ENCODE measurements around the gene WIPI1.

The WIPI1 gene

DNA sequence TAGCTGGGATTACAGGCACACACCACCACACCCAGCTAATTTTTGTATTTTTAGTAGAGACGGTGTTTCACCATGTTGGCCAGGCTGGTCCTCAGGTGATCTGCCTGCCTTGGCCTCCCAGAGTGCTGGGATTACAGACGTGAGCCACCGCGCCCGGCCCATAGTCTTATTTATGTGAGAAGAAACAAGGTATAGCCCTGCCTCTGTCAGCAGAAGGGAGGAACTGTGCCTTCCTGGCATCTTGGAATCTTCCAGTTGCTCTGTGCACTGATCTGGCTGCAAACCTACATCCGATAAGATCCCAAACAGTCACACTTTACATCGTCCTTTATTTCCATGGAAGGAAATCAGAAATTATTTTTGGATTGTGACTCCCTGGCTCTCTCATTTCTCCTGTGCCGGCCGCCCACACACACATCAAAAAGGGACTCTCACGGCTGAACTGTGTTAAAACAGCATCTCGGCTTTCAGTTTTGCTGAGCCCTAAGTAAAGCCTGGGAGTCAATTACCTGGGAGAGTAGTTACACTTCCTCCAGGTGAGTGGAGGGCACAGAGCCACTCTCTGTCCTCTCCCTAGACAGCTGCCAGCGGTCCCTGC lies 23.3 kb downstream of the WIPI1 start:
- Histone ChIP-seq H3K18ac (ENCODE audit: low read length) (no peak overlapping the region), H3K9ac (ENCODE audit: low read depth, low read length, poor library complexity) (no peak overlapping the region), H2BK120ac (ENCODE audit: low read depth, low read length) (no peak overlapping the region), H4K91ac (ENCODE audit: low read depth, low read length, poor library complexity) (no peak overlapping the region), H3K27me3 (ENCODE audit: control insufficient read depth in 3 of 3, insufficient read depth in 3 of 3, low read depth in 1 of 3, low read length in 3 of 3) (no peaks in the 10 kb centered on the region), H3K27ac (replicated peaks; ENCODE audit: low read length) (no peak overlapping the region), H3K4me3 (ENCODE audit: low read length in 2 of 2) (no peak overlapping the region), H2AFZ (ENCODE audit: low read length) (no peak overlapping the region), H2BK12ac (ENCODE audit: low read length) (no peak overlapping the region), H3K4ac (ENCODE audit: low read length) (no peak overlapping the region), H2BK5ac (ENCODE audit: low read length) (no peak overlapping the region), H3K79me1 (ENCODE audit: low read depth, low read length) (no peaks in the 10 kb centered on the region), H3K4me1 (ENCODE audit: control insufficient read depth in 2 of 2, insufficient read depth in 1 of 2, low read depth in 1 of 2, low read length in 2 of 2) (no peaks in the 10 kb centered on the region), H2AK5ac (ENCODE audit: low read depth, low read length) (no peak overlapping the region), H3K23ac (ENCODE audit: low read depth, low read length, poor library complexity) (no peak overlapping the region), H3K36me3 (replicated peaks in 1 of 2; ENCODE audit: control insufficient read depth in 2 of 2, insufficient read depth in 2 of 2, low read length in 2 of 2) (peaks cover 4 to 36% of the 10 kb centered on the region in 2 donors), H2BK15ac (ENCODE audit: low read length) (no peak overlapping the region), H4K8ac (ENCODE audit: low read depth, low read length) (no peak overlapping the region), H3K14ac (ENCODE audit: low read length) (no peak overlapping the region), H3K9me3 (replicated peaks in 1 of 2; ENCODE audit: control insufficient read depth in 2 of 2, insufficient read depth in 1 of 2, low read depth in 1 of 2, low read length in 2 of 2) (no peaks in the 10 kb centered on the region), H3K4me2 (ENCODE audit: insufficient read depth, low read length, poor library complexity, severe bottlenecking) (no peak overlapping the region)
- DNase-seq (ENCODE audit: low spot score) = no peak
- WGBS, 2 donors (ENCODE audit: extremely low coverage in 2 of 2, insufficient read length in 2 of 2, insufficient replicate concordance in 1 of 2) = no CpG with 5 or more reads among the region's 12 CpGs

- Histone ChIP-seq H2BK120ac (ENCODE audit: low read depth, low read length) (no peak overlapping the region), H2BK12ac (ENCODE audit: low read length) (no peak overlapping the region), H3K18ac (ENCODE audit: low read length) (no peak overlapping the region), H3K23ac (ENCODE audit: low read depth, low read length, poor library complexity) (no peak overlapping the region), H2BK5ac (ENCODE audit: low read length) (no peak overlapping the region), H3K14ac (ENCODE audit: low read length) (no peak overlapping the region), H3K36me3 (replicated peaks in 1 of 2; ENCODE audit: control insufficient read depth in 2 of 2, insufficient read depth in 2 of 2, low read length in 2 of 2) (peaks cover 6 to 44% of the 10 kb centered on the region in 2 donors), H2AK5ac (ENCODE audit: low read depth, low read length) (no peak overlapping the region), H4K8ac (ENCODE audit: low read depth, low read length) (no peak overlapping the region), H3K4me1 (ENCODE audit: control insufficient read depth in 2 of 2, insufficient read depth in 1 of 2, low read depth in 1 of 2, low read length in 2 of 2) (no peaks in the 10 kb centered on the region), H2AFZ (ENCODE audit: low read length) (no peak overlapping the region), H3K4ac (ENCODE audit: low read length) (no peak overlapping the region), H3K9ac (ENCODE audit: low read depth, low read length, poor library complexity) (no peak overlapping the region), H3K79me1 (ENCODE audit: low read depth, low read length) (no peaks in the 10 kb centered on the region), H3K4me2 (ENCODE audit: insufficient read depth, low read length, poor library complexity, severe bottlenecking) (no peak overlapping the region), H2BK15ac (ENCODE audit: low read length) (no peak overlapping the region), H3K9me3 (replicated peaks in 1 of 2; ENCODE audit: control insufficient read depth in 2 of 2, insufficient read depth in 1 of 2, low read depth in 1 of 2, low read length in 2 of 2) (no peaks in the 10 kb centered on the region), H3K27ac (replicated peaks; ENCODE audit: low read length) (no peak overlapping the region), H3K27me3 (ENCODE audit: control insufficient read depth in 3 of 3, insufficient read depth in 3 of 3, low read depth in 1 of 3, low read length in 3 of 3) (no peaks in the 10 kb centered on the region), H3K4me3 (ENCODE audit: low read length in 2 of 2) (no peak overlapping the region), H4K91ac (ENCODE audit: low read depth, low read length, poor library complexity) (no peak overlapping the region)
- DNase-seq (ENCODE audit: low spot score) = no peak
- no CpG with 5 or more reads among the region's 9 CpGs for WGBS, 2 donors (ENCODE audit: extremely low coverage in 2 of 2, insufficient read length in 2 of 2, insufficient replicate concordance in 1 of 2)
Measured at GRCh38 chr17:68433211-68433610, 24.1 kb downstream of the WIPI1 start.

DNA sequence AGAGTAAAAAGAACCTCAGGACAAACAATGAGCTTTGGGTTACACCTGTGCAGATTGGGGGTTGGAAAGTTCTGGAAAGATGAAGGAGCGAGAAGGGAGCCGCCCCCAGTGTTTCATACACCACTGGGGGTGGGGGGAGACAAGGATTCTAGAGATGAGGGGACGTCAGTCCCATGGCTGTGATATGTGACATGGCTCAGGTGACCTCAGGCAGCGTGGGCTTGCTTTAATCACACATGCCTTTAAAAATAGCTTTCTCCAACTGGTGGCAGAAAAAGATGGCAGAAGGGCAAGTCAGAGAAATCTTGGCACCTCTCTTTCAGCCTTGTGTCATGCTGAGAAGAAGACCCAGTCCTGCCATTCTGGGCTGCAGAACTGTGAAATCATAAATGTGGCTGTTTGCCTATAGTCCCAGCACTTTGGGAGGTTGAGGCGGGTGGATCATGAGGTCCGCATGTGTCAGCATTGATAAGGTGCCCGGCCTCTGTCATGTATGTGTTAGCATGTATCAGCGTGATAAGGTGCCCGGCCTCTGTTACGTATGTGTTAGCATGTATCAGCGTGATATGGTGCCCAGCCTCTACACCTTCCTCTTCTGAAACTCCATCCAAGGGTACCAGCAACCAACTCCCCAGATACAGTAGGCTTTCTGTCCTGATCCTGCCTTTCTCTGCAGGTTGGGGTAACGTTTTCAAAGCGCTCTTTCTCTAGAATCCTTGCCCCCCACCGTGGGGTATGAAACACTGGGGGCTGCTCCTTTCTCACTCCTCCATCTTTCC lies 25.0 kb downstream of the WIPI1 start:
- H4K8ac ChIP-seq (ENCODE audit: low read depth, low read length) = no peak overlapping the region
- H3K36me3 ChIP-seq (replicated peaks in 1 of 2; ENCODE audit: control insufficient read depth in 2 of 2, insufficient read depth in 2 of 2, low read length in 2 of 2) = peaks cover 6 to 46% of the 10 kb centered on the region in 2 donors
- H2BK120ac ChIP-seq (ENCODE audit: low read depth, low read length) = no peak overlapping the region
- no peak overlapping the region for H2AFZ ChIP-seq (ENCODE audit: low read length)
- H2BK5ac ChIP-seq (ENCODE audit: low read length) = no peak overlapping the region
- no peaks in the 10 kb centered on the region for H3K9me3 ChIP-seq (replicated peaks in 1 of 2; ENCODE audit: control insufficient read depth in 2 of 2, insufficient read depth in 1 of 2, low read depth in 1 of 2, low read length in 2 of 2)
- no peak overlapping the region for H3K4me3 ChIP-seq (ENCODE audit: low read length in 2 of 2)
- H3K4ac ChIP-seq (ENCODE audit: low read length) = no peak overlapping the region
- no peaks in the 10 kb centered on the region for H3K79me1 ChIP-seq (ENCODE audit: low read depth, low read length)
- no peak overlapping the region for H3K14ac ChIP-seq (ENCODE audit: low read length)
- H4K91ac ChIP-seq (ENCODE audit: low read depth, low read length, poor library complexity) = no peak overlapping the region
- H3K18ac ChIP-seq (ENCODE audit: low read length) = no peak overlapping the region
- no peaks in the 10 kb centered on the region for H3K4me1 ChIP-seq (ENCODE audit: control insufficient read depth in 2 of 2, insufficient read depth in 1 of 2, low read depth in 1 of 2, low read length in 2 of 2)
- WGBS, 2 donors (ENCODE audit: extremely low coverage in 2 of 2, insufficient read length in 2 of 2, insufficient replicate concordance in 1 of 2) = no CpG with 5 or more reads among the region's 14 CpGs
- no peak overlapping the region for H2BK15ac ChIP-seq (ENCODE audit: low read length)
- peak overlapping the region; percentile 24 for H3K9ac ChIP-seq (ENCODE audit: low read depth, low read length, poor library complexity)
- H2AK5ac ChIP-seq (ENCODE audit: low read depth, low read length) = no peak overlapping the region
- H3K27ac ChIP-seq (replicated peaks; ENCODE audit: low read length) = no peak overlapping the region
- H2BK12ac ChIP-seq (ENCODE audit: low read length) = no peak overlapping the region
- H3K23ac ChIP-seq (ENCODE audit: low read depth, low read length, poor library complexity) = no peak overlapping the region
- no peak overlapping the region for H3K4me2 ChIP-seq (ENCODE audit: insufficient read depth, low read length, poor library complexity, severe bottlenecking)
- DNase-seq (ENCODE audit: low spot score) = no peak
- no peaks in the 10 kb centered on the region for H3K27me3 ChIP-seq (ENCODE audit: control insufficient read depth in 3 of 3, insufficient read depth in 3 of 3, low read depth in 1 of 3, low read length in 3 of 3)

GRCh38 chr17:68431661-68432071 lies 25.6 kb downstream of the WIPI1 start:
- Histone ChIP-seq H3K27me3 (ENCODE audit: control insufficient read depth in 3 of 3, insufficient read depth in 3 of 3, low read depth in 1 of 3, low read length in 3 of 3) (no peaks in the 10 kb centered on the region), H3K4ac (ENCODE audit: low read length) (no peak overlapping the region), H3K27ac (replicated peaks; ENCODE audit: low read length) (no peak overlapping the region), H3K18ac (ENCODE audit: low read length) (peak overlapping the region; percentile 49), H3K36me3 (replicated peaks in 1 of 2; ENCODE audit: control insufficient read depth in 2 of 2, insufficient read depth in 2 of 2, low read length in 2 of 2) (peaks cover 6 to 46% of the 10 kb centered on the region in 2 donors), H3K14ac (ENCODE audit: low read length) (no peak overlapping the region), H2BK5ac (ENCODE audit: low read length) (no peak overlapping the region), H2AFZ (ENCODE audit: low read length) (no peak overlapping the region), H2BK12ac (ENCODE audit: low read length) (no peak overlapping the region), H3K9me3 (replicated peaks in 1 of 2; ENCODE audit: control insufficient read depth in 2 of 2, insufficient read depth in 1 of 2, low read depth in 1 of 2, low read length in 2 of 2) (no peaks in the 10 kb centered on the region), H3K4me3 (ENCODE audit: low read length in 2 of 2) (no peak overlapping the region), H4K8ac (ENCODE audit: low read depth, low read length) (no peak overlapping the region), H3K9ac (ENCODE audit: low read depth, low read length, poor library complexity) (no peak overlapping the region), H4K91ac (ENCODE audit: low read depth, low read length, poor library complexity) (no peak overlapping the region), H2BK15ac (ENCODE audit: low read length) (no peak overlapping the region), H2AK5ac (ENCODE audit: low read depth, low read length) (peak overlapping the region; percentile 31), H2BK120ac (ENCODE audit: low read depth, low read length) (no peak overlapping the region), H3K23ac (ENCODE audit: low read depth, low read length, poor library complexity) (peak overlapping the region; percentile 35), H3K4me2 (ENCODE audit: insufficient read depth, low read length, poor library complexity, severe bottlenecking) (no peak overlapping the region), H3K79me1 (ENCODE audit: low read depth, low read length) (no peaks in the 10 kb centered on the region), H3K4me1 (ENCODE audit: control insufficient read depth in 2 of 2, insufficient read depth in 1 of 2, low read depth in 1 of 2, low read length in 2 of 2) (no peaks in the 10 kb centered on the region)
- no CpG with 5 or more reads among the region's 15 CpGs for WGBS, 2 donors (ENCODE audit: extremely low coverage in 2 of 2, insufficient read length in 2 of 2, insufficient replicate concordance in 1 of 2)
- no peak for DNase-seq (ENCODE audit: low spot score)

Measured in neuronal stem cell (in vitro differentiated cells).